A673 (cell line): ENCODE data around the gene HSPB6.

Experiments
- EZH2 ChIP-seq: fragments of 200-600 bp; sonication (generic); IDR thresholded peaks from 2 replicates; pipeline ENCODE4 v1.6.1; 2017; ENCODE audit warnings: borderline replicate concordance, low read depth, mild to moderate bottlenecking, mixed read lengths, antibody characterized with exemption, low read length; ENCODE audit not compliant: poor library complexity, severe bottlenecking
- TF ChIP-seq, protein P1 (sequence below): fragments of 300-800, 200-600 bp; sonication (generic); conservative IDR thresholded peaks from 2 replicates; pipeline ENCODE4 v1.5.1; 2017; ENCODE audit warnings: low read depth, mild to moderate bottlenecking, antibody characterized with exemption, low read length, moderate library complexity, mixed read lengths

DNA sequence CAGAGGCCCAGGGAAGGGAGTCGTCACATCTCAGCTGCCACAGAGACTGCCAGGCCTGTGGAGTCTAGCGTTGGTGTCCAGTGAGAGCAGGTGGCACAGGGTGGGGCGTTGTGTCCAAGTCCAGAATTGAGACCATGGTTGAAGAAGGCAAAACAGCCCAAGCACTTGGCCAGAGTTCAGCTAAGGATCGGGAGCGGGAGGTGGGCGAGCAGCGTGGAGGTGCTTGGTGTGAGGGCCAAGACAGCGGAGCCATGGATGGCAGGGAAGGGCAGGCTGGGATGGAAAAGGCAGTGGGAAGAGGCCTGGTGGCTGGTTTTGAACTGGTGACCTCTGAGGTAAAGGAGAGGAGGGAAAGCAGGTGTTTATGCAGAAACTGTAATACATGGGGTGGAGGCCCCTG lies 22.6 kb downstream of the HSPB6 start:
- TF ChIP-seq, protein P1, sequence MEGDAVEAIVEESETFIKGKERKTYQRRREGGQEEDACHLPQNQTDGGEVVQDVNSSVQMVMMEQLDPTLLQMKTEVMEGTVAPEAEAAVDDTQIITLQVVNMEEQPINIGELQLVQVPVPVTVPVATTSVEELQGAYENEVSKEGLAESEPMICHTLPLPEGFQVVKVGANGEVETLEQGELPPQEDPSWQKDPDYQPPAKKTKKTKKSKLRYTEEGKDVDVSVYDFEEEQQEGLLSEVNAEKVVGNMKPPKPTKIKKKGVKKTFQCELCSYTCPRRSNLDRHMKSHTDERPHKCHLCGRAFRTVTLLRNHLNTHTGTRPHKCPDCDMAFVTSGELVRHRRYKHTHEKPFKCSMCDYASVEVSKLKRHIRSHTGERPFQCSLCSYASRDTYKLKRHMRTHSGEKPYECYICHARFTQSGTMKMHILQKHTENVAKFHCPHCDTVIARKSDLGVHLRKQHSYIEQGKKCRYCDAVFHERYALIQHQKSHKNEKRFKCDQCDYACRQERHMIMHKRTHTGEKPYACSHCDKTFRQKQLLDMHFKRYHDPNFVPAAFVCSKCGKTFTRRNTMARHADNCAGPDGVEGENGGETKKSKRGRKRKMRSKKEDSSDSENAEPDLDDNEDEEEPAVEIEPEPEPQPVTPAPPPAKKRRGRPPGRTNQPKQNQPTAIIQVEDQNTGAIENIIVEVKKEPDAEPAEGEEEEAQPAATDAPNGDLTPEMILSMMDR = no peak
- TF ChIP-seq EZH2 = no peak
